Ovary (tissue), 3 donors: ENCODE results near the gene INHBC.

Experiments used
- EP300 ChIP-seq: sonication (generic); formaldehyde crosslinking; IDR thresholded peaks from one replicate; pipeline ENCODE4 v1.6.1; 2017; ENCODE audit warnings: antibody characterized with exemption
- TF ChIP-seq, protein P1 (sequence below), 3 donors: fragments of 450-650 bp in 2 of 3; fragments of 200-600 bp in 1 of 3; IDR thresholded peaks; one replicate each; pipeline versions ENCODE4 v1.5.1 to v1.8.0; 2016 to 2022; ENCODE audit warnings: antibody characterized with exemption in 3 of 3, mild to moderate bottlenecking in 1 of 3
- donor health status: DM: no; HTN: no; CAD: no.

DNA sequence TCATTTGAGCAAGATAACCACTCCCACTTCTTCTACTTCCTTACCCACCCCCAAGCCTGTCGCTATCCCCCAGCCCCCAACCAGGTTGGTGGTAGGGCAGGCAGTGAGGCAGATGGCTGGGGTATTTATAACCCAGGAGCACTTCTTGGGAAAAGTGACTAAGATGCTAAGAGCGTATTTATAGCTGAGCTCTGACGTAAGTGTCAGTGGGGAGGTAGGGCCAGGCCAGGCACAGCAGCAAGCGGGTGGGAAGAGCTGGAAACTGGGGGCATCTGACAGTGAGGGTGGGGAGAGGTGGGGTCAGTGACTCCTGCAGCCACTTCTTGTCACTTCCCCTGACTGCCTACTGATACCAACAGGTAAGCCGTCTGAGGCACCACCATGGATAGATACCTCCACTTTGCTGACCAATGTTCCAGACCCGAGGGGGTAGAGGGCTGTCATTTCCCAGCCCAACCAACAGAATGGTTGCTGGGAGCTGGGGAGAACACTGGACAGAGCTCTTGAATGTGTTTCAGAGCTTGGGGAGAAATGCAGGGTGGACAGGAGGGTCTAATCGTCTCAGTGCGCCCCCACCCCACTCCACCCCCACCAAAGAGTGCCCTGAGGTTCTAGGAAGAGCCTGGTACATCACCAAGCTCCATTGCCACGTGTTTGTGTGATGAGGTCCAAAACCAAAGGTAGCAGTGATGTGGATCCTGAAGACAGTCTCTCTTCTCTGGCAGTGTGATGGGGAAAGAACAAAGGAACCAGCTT lies 17.8 kb downstream of the INHBC start:
- no peak for TF ChIP-seq EP300
- TF ChIP-seq, protein P1, sequence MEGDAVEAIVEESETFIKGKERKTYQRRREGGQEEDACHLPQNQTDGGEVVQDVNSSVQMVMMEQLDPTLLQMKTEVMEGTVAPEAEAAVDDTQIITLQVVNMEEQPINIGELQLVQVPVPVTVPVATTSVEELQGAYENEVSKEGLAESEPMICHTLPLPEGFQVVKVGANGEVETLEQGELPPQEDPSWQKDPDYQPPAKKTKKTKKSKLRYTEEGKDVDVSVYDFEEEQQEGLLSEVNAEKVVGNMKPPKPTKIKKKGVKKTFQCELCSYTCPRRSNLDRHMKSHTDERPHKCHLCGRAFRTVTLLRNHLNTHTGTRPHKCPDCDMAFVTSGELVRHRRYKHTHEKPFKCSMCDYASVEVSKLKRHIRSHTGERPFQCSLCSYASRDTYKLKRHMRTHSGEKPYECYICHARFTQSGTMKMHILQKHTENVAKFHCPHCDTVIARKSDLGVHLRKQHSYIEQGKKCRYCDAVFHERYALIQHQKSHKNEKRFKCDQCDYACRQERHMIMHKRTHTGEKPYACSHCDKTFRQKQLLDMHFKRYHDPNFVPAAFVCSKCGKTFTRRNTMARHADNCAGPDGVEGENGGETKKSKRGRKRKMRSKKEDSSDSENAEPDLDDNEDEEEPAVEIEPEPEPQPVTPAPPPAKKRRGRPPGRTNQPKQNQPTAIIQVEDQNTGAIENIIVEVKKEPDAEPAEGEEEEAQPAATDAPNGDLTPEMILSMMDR (IDR thresholded peaks at IDR 0.05): no peak
